Smooth muscle cell (in vitro differentiated cells): ENCODE data around the gene HP1BP3. TPM values are rescaled to one million over a fixed set of nuclear protein-coding genes. Genes with fewer than 3 reads are reported as not detected.

Source experiments
- DNase-seq: peaks from one replicate; lab custom pipeline; 2025; ENCODE audit not compliant: unreplicated experiment; lab: John Stamatoyannopoulos, UW
- H2AFZ ChIP-seq: fragments of 200-600 bp; sonication (generic); 2 replicates; pipeline ENCODE4 v1.6.0; 2016; ENCODE audit warnings: antibody characterized with exemption, low read depth, mild to moderate bottlenecking
- H3F3A ChIP-seq: fragments of 200-600 bp; sonication (generic); 2 replicates; pipeline ENCODE4 v1.6.0; 2017; ENCODE audit warnings: antibody characterized with exemption, low read depth
- H3K27ac ChIP-seq: fragments of 200-600 bp; sonication (generic); 2 replicates; pipeline ENCODE4 v1.5.1; 2016; ENCODE audit warnings: low read depth, mild to moderate bottlenecking
- H3K27me3 ChIP-seq: fragments of 200-600 bp; sonication (generic); 2 replicates; pipeline ENCODE4 v1.6.1; 2016; ENCODE audit warnings: low read depth, mild to moderate bottlenecking
- H3K36me3 ChIP-seq: fragments of 200-600 bp; sonication (generic); 2 replicates; pipeline ENCODE4 v1.5.1; 2016; ENCODE audit warnings: low read depth
- H3K4me1 ChIP-seq: fragments of 200-600 bp; sonication (generic); 2 replicates; pipeline ENCODE4 v1.5.1; 2016; ENCODE audit warnings: low read depth
- H3K4me2 ChIP-seq: fragments of 200-600 bp; sonication (generic); 2 replicates; pipeline ENCODE4 v1.6.0; 2016; ENCODE audit warnings: mild to moderate bottlenecking
- H3K4me3 ChIP-seq: fragments of 200-600 bp; sonication (generic); 2 replicates; pipeline ENCODE4 v1.5.1; 2016; ENCODE audit warnings: mild to moderate bottlenecking
- H3K79me2 ChIP-seq: fragments of 200-600 bp; sonication (generic); 2 replicates; pipeline ENCODE4 v1.6.0; 2016; ENCODE audit warnings: low read depth, mild to moderate bottlenecking
- H3K9ac ChIP-seq: fragments of 200-600 bp; sonication (generic); 2 replicates; pipeline ENCODE4 v1.6.0; 2016; ENCODE audit warnings: low read depth
- H3K9me3 ChIP-seq: fragments of 200-600 bp; sonication (generic); replicated peaks from 2 replicates; pipeline ENCODE4 v1.5.1; 2016; ENCODE audit warnings: low read depth
- H4K20me1 ChIP-seq: fragments of 200-600 bp; sonication (generic); 2 replicates; pipeline ENCODE4 v1.6.0; 2016; ENCODE audit warnings: low read depth
- CTCF ChIP-seq: fragments of 200-600 bp; sonication (generic); IDR thresholded peaks from 2 replicates; pipeline ENCODE4 v1.5.1; 2017; ENCODE audit warnings: borderline replicate concordance, mild to moderate bottlenecking, antibody characterized with exemption; ENCODE audit not compliant: insufficient read depth, poor library complexity, severe bottlenecking
- WGBS: methylation state at CpG from one replicate; pipeline ENCODE4 v1.1.7; 2016; ENCODE audit warnings: low lambda C conversion rate; 5-methylcytosine and 5-hydroxymethylcytosine counted together
- polyA plus RNA-seq: library from polyadenylated mRNA; unstranded; fragments of >200 nt; fragmentation: Nextera tagmentation; extraction: Ambion mirVana; gene quantifications from 2 replicates; pipeline ENCODE4 v1.2.1, GENCODE V29; 2016
- total RNA-seq: library from RNA; depleted of rRNA; stranded (reverse); fragments of >200 nt; gene quantifications from 2 replicates; pipeline ENCODE4 v1.2.3, GENCODE V29; 2014

HP1BP3 gene
- total and polyA plus RNA-seq, 2 experiments from 2014 or later: 77.9 to 110 TPM

GRCh38 chr1:20728371-20729154, 58.5 kb downstream of the HP1BP3 start:
- Histone ChIP-seq H3K4me1 (no peaks in the 10 kb centered on the region), H3K27ac (no peak overlapping the region), H3K27me3 (peaks cover 32% of the 10 kb centered on the region), H4K20me1 (no peaks in the 10 kb centered on the region), H3K9me3 (no peaks in the 10 kb centered on the region), H3K79me2 (no peaks in the 10 kb centered on the region), H2AFZ (no peak overlapping the region), H3F3A (peaks cover 2% of the 10 kb centered on the region), H3K36me3 (no peaks in the 10 kb centered on the region), H3K9ac (no peak overlapping the region), H3K4me2 (no peak overlapping the region), H3K4me3 (no peak overlapping the region)
- DNase-seq: no peak
- WGBS: 74% methylated on average over 9 of the region's 9 CpGs
- TF ChIP-seq CTCF: no peak

GRCh38 chr1:20727746-20728316, 59.3 kb downstream of the HP1BP3 start:
- DNase-seq: no peak
- Histone ChIP-seq H3K27me3 (peaks cover 32% of the 10 kb centered on the region), H3K4me1 (no peaks in the 10 kb centered on the region), H3K4me3 (no peak overlapping the region), H3K27ac (no peak overlapping the region), H4K20me1 (no peaks in the 10 kb centered on the region), H3K4me2 (no peak overlapping the region), H3K79me2 (no peaks in the 10 kb centered on the region), H2AFZ (no peak overlapping the region), H3F3A (no peaks in the 10 kb centered on the region), H3K36me3 (no peaks in the 10 kb centered on the region), H3K9ac (no peak overlapping the region), H3K9me3 (no peaks in the 10 kb centered on the region)
- no peak for TF ChIP-seq CTCF
- 50% methylated on average over 13 of the region's 13 CpGs for WGBS

GRCh38 chr1:20726932-20727745, 60.0 kb downstream of the HP1BP3 start:
- Histone ChIP-seq H3K4me2 (no peak overlapping the region), H2AFZ (no peak overlapping the region), H3K9ac (no peak overlapping the region), H3K4me3 (no peak overlapping the region), H3K36me3 (no peaks in the 10 kb centered on the region), H3K4me1 (no peaks in the 10 kb centered on the region), H3F3A (no peaks in the 10 kb centered on the region), H3K27ac (no peak overlapping the region), H3K27me3 (peaks cover 32% of the 10 kb centered on the region), H3K9me3 (no peaks in the 10 kb centered on the region), H3K79me2 (no peaks in the 10 kb centered on the region), H4K20me1 (no peaks in the 10 kb centered on the region)
- WGBS: 95% methylated on average over 17 of the region's 17 CpGs
- TF ChIP-seq CTCF: no peak
- no peak for DNase-seq
